Aorta (tissue), 5 donors: Measurements from ENCODE around the gene OR4N2. TPM values are rescaled to one million over a fixed set of nuclear protein-coding genes. Genes with fewer than 3 reads are reported as not detected.
"Not testable (repeated sequence)": the region's sequence is repeated elsewhere in the genome, so short reads cannot be mapped to it uniquely, and the experiment has no call there.

Experiments
- ATAC-seq: fragments of 200-7000 bp; cut with Tn5 transposase; one replicate; pipeline ENCODE4 v1.9.1; 2022; ENCODE audit warnings: moderate library complexity; ENCODE audit not compliant: low FRiP score
- DNase-seq, 2 donors: peaks; one replicate each; pipeline ENCODE4 v3.0.0-alpha.2; 2020
- H3K27ac ChIP-seq, 2 donors: one replicate each; pipeline ENCODE4 v1.5.1; 2013; ENCODE audit warnings: low read length in 2 of 2, mild to moderate bottlenecking in 2 of 2, moderate library complexity in 2 of 2, control low read depth in 1 of 2, inconsistent platforms in 1 of 2, low read depth in 1 of 2
- H3K27me3 ChIP-seq, 2 donors: one replicate each; pipeline ENCODE4 v1.6.1; 2013; ENCODE audit warnings: control low read depth in 1 of 2, low read length in 1 of 2, mild to moderate bottlenecking in 1 of 2, moderate library complexity in 1 of 2; ENCODE audit not compliant: insufficient read depth in 2 of 2, control insufficient read depth in 1 of 2
- H3K36me3 ChIP-seq, 2 donors: one replicate each; pipeline ENCODE4 v1.6.1; 2013; ENCODE audit warnings: control low read depth in 1 of 2, low read length in 1 of 2, mild to moderate bottlenecking in 1 of 2; ENCODE audit not compliant: insufficient read depth in 2 of 2, control insufficient read depth in 1 of 2
- H3K4me1 ChIP-seq, 2 donors: one replicate each; pipeline ENCODE4 v1.6.1; 2013; ENCODE audit warnings: low read length in 2 of 2, control low read depth in 1 of 2, mild to moderate bottlenecking in 1 of 2, moderate library complexity in 1 of 2; ENCODE audit not compliant: insufficient read depth in 2 of 2, control insufficient read depth in 1 of 2
- H3K4me3 ChIP-seq, 2 donors: one replicate each; pipeline ENCODE4 v1.5.1; 2013; ENCODE audit warnings: low read length in 2 of 2, control low read depth in 1 of 2, mild to moderate bottlenecking in 1 of 2
- H3K9me3 ChIP-seq: one replicate; pipeline ENCODE4 v1.6.1; 2013; ENCODE audit warnings: mild to moderate bottlenecking, low read length; ENCODE audit not compliant: control insufficient read depth
- WGBS, 2 donors: extraction: QIAGEN DNeasy Blood & Tissue Kit; methylation state at CpG; one replicate each; pipeline ENCODE4 v1.1.7; 2013; 5-methylcytosine and 5-hydroxymethylcytosine counted together
- intact Hi-C, 2 donors: fragments of 100-400 bp; cut with DNase I; formaldehyde crosslinking; loops; one replicate each; pipeline versions ENCODE4 v1.14.2 to v1.15.0; 2022
- polyA plus RNA-seq, 2 donors: library from polyadenylated mRNA; stranded (reverse); fragments of 200-250 nt; gene quantifications; one replicate each; pipeline ENCODE4 v1.2.3, GENCODE V29; 2013
- total RNA-seq, 2 donors: library from RNA; stranded (reverse); fragmentation: NEBNext Ultra II Directional; extraction: Animal tissue kit (Norgen Biotek cat#: 25700); gene quantifications; one replicate each; pipeline ENCODE4 v1.2.1, GENCODE V29; 2021
- donor health status: healthy with polysubstance abuse.
- donor health status: Bipolar disorder and iron deficiency.
- donor health status: DM: no; HTN: no; CAD: no.
- donor health status: DM: no; HTN: no; CAD: no.
- donor health status: DM: yes; HTN: yes; CAD: no.

OR4N2 gene
- total and polyA plus RNA-seq, 4 donors: not detected

DNA sequence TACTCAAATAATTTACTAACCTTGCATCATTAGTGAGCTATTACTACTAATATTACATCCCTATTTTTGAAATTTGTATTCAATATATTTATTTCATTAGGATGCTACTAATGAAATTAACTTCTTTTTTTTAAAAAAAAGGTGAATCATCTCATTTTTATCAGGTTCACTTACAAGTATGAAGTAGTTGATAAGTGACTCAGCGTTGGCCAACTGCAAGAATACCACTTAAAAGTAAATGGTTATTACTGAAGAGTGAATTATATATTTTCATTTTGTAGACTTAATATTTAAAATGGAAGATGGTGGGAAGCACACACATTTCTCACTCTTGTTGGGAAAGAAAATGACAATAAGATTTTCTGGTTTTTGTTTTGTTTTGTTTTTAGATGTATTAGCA, 19.6 kb downstream of the OR4N2 start:
- peaks cover 0 to 2% of the 10 kb centered on the region in 2 donors for H3K27me3 ChIP-seq
- no peak for DNase-seq
- H3K4me1 ChIP-seq: no peaks in the 10 kb centered on the region
- intact Hi-C loops: no loop called here
- WGBS, 2 donors: 45 to 53% methylated on average over 1 of the region's 1 CpG
- H3K4me3 ChIP-seq: no peak overlapping the region
- ATAC-seq: no peak
- no peaks in the 10 kb centered on the region for H3K9me3 ChIP-seq
- no peak overlapping the region for H3K27ac ChIP-seq
- no peaks in the 10 kb centered on the region for H3K36me3 ChIP-seq

DNA sequence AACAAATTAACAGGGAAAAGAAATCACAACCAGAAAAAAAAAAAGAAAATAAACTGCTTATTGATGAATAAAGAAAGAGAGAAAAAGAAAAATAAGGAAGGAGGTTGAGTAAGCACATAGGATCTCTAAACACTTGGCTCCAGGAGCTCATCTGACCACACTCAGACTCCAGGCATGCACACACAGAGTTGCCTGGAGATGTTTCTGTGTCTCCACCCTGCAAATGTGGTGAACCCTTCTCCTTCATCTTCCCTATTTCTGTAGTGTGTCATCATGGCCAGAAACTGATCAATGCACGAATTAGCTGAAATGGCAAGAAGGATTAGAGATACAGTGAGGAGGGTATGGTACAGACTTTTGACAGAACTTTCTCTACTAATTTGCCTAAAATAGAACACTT, 20.2 kb downstream of the OR4N2 start:
- H3K27me3 ChIP-seq: peaks cover 0 to 2% of the 10 kb centered on the region in 2 donors
- no peak overlapping the region for H3K4me3 ChIP-seq
- H3K4me1 ChIP-seq: no peaks in the 10 kb centered on the region
- H3K27ac ChIP-seq: no peak overlapping the region
- no peaks in the 10 kb centered on the region for H3K9me3 ChIP-seq
- intact Hi-C loops: no loop called here
- no peak for ATAC-seq
- WGBS, 2 donors: 19 to 26% methylated on average over 1 of the region's 1 CpG
- H3K36me3 ChIP-seq: no peaks in the 10 kb centered on the region
- no peak for DNase-seq

DNA sequence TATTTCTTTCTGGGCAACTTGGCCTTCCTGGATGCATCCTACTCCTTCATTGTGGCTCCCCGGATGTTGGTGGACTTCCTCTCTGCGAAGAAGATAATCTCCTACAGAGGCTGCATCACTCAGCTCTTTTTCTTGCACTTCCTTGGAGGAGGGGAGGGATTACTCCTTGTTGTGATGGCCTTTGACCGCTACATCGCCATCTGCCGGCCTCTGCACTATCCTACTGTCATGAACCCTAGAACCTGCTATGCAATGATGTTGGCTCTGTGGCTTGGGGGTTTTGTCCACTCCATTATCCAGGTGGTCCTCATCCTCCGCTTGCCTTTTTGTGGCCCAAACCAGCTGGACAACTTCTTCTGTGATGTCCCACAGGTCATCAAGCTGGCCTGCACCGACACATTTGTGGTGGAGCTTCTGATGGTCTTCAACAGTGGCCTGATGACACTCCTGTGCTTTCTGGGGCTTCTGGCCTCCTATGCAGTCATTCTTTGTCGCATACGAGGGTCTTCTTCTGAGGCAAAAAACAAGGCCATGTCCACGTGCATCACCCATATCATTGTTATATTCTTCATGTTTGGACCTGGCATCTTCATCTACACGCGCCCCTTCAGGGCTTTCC, 24.2 kb downstream of the OR4N2 start:
- H3K4me3 ChIP-seq, H3K27me3 ChIP-seq, H3K27ac ChIP-seq, ATAC-seq, H3K9me3 ChIP-seq, H3K4me1 ChIP-seq, H3K36me3 ChIP-seq, intact Hi-C loops: not testable (repeated sequence)
- DNase-seq: peak in 1 of 2 donors; percentile 25
- WGBS, 2 donors: 52 to 59% methylated on average over 12 of the region's 12 CpGs

DNA sequence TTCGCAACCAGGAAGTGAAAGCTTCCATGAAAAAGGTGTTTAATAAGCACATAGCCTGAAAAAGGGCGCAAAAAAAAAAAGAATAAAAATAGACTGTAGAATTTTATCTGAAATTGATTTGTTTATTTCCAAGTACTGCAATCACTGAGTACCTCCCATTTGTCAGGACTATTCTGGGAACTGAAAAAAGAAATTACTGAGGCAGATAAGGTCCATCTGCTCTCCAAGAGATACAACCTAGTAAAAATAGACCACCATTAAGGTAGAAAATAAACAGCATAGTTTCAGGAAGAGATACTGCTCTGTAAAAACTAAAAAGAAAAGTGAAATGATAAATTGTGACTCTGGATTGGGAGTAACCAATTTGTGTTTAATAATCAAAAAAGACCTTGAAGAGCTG, 24.7 kb downstream of the OR4N2 start:
- 66 to 77% methylated on average over 2 of the region's 2 CpGs for WGBS, 2 donors
- Histone ChIP-seq H3K27me3 (peaks cover 0 to 2% of the 10 kb centered on the region in 2 donors), H3K9me3 (no peaks in the 10 kb centered on the region), H3K4me1 (no peaks in the 10 kb centered on the region), H3K4me3 (no peak overlapping the region), H3K27ac (no peak overlapping the region), H3K36me3 (no peaks in the 10 kb centered on the region)
- intact Hi-C loops: no loop called here
- DNase-seq (no peak), ATAC-seq (no peak)

DNA sequence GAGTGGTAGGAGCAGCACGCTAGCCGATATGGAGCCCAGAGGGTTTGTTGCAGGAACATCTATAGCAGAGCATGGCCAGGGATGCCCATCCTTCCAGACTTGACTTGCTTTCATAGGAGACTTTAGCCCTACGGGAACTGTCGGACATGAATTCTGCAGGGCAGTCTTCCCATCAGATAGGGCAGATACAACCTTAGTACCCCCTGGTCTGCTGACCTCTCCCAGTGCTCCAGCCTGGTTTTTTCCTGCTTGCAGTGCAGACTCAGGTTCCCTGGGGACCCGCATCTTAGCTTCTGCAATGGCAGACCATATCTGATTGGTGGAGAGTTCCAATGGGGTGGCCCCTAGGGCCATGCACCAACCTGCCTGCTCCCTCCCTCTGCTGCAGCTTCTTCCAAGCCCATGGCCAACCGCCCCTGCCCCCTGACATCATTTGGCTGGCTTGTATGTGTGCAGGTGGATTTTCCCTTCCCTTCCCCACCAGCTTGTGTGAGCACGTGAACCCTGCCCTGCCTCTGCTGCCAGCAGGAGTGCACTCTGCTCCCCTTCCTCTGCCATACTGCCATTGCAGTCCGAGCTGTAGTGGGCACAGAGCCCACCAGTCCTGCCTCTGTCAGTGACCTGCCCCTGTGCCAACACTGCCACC, 30.8 kb downstream of the OR4N2 start:
- WGBS, 2 donors: 75 to 78% methylated on average over 8 of the region's 8 CpGs
- ATAC-seq, intact Hi-C loops: not testable (repeated sequence)

DNA sequence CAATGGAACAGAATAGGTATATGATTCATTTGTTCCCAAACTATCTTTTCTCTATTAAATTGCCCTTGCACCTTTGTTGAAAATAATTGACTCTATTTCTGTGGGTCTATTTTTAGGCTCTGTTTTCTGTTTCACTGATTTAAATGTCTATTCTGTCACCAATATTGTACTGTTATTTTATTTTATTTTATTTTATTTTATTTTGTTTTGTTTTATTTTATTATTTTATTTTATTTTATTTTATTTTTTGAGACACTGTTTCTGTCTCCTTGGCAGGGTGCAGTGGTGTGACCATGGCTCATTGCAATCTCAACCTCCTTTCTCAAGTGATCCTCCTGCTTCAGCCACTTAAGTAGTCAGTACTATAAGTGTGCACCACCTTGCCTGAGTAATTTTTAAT, 34.9 kb downstream of the OR4N2 start:
- H3K4me3 ChIP-seq: no peak overlapping the region
- intact Hi-C loops: no loop called here
- no peaks in the 10 kb centered on the region for H3K27me3 ChIP-seq
- DNase-seq (no peak), ATAC-seq (no peak)
- no peaks in the 10 kb centered on the region for H3K36me3 ChIP-seq
- no peaks in the 10 kb centered on the region for H3K4me1 ChIP-seq
- no peak overlapping the region for H3K27ac ChIP-seq
- no peaks in the 10 kb centered on the region for H3K9me3 ChIP-seq

More for the DNA sequence above, 30.8 kb downstream of the OR4N2 start:
- not testable (repeated sequence) for H3K27me3 ChIP-seq, H3K4me1 ChIP-seq, H3K36me3 ChIP-seq, H3K9me3 ChIP-seq, H3K4me3 ChIP-seq, H3K27ac ChIP-seq
- DNase-seq: peak in 1 of 2 donors; percentile 60

DNA sequence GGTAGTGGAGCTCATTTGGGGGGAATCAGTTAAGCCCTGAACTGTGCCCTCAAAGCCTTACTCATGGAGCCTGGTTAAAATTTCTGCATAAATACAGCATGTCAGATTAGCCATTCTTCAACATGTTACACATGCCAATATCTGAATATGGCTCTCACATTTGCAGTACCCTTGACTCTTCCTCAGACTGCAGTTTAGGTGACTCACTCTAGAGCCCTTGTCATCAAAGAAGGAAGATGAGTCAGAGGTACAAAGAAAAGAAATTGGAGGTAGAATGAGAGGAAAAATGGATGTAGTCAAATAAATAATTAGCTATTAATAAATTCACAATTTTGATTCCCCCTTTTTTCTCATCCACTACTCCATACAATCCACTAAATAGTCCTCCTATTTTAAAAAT, 47.8 kb downstream of the OR4N2 start:
- Histone ChIP-seq H3K4me1 (no peaks in the 10 kb centered on the region), H3K27ac (no peak overlapping the region), H3K36me3 (no peaks in the 10 kb centered on the region), H3K27me3 (no peaks in the 10 kb centered on the region), H3K4me3 (no peak overlapping the region), H3K9me3 (no peaks in the 10 kb centered on the region)
- DNase-seq (no peak), ATAC-seq (no peak)
- intact Hi-C loops: no loop called here

DNA sequence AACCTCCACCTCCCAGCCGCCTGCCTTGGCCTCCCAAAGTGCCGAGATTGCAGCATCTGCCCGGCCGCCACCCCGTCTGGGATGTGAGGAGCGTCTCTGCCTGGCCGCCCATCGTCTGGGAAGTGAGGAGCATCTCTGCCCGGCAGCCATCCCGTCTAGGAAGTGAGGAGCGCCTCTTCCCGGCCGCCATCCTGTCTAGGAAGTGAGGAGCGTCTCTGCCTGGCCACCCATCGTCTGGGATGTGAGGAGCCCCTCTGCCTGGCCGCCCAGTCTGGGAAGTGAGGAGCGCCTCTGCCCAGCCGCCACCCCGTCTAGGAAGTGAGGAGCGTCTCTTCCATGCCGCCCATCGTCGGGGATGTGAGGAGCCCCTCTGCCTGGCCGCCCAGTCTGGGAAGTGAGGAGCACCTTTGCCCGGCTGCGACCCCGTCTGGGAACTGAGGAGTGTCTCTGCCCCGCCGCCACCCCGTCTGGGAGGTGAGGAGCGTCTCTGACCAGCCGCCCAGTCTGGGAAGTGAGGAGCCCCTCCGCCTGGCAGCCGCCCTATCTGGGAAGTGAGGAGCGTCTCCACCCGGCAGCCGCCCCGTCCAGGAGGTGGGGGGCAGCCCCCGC, 62.6 kb downstream of the OR4N2 start:
- H3K9me3 ChIP-seq, H3K36me3 ChIP-seq, H3K4me1 ChIP-seq, H3K27me3 ChIP-seq, H3K4me3 ChIP-seq, H3K27ac ChIP-seq, ATAC-seq, intact Hi-C loops: not testable (repeated sequence)
- peak in 1 of 2 donors; percentile 68 for DNase-seq
- WGBS, 2 donors: 88 to 92% methylated on average over 39 of the region's 39 CpGs

DNA sequence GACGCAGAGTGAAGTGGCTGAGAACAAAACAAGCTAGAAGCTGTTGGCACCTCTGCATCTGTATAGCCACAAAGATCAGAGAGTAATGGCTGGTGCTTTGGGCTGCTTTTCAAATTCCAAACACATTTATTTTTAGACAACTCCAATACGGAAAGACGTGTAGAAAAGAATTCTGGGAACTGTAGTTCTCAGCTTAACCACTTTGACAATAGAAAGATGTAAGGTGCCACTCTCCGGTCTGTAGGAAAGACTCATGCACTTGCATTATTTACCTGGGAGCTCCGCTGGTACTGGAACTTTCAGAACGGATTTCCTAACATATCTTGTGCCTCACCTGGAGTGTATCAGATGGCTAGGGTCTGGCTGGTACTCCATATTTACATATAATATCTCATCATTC, 69.6 kb downstream of the OR4N2 start:
- no peak overlapping the region for H3K27ac ChIP-seq
- ATAC-seq (no peak), DNase-seq (no peak)
- no peaks in the 10 kb centered on the region for H3K27me3 ChIP-seq
- H3K4me1 ChIP-seq: no peaks in the 10 kb centered on the region
- no peaks in the 10 kb centered on the region for H3K36me3 ChIP-seq
- H3K9me3 ChIP-seq: no peaks in the 10 kb centered on the region
- intact Hi-C loops: no loop called here
- WGBS, 2 donors: 24 to 29% methylated on average over 6 of the region's 6 CpGs
- H3K4me3 ChIP-seq: no peak overlapping the region
